ENCODE data around the gene RITA1.

GRCh38 chr12:113198296-113198695 lies 12.8 kb downstream of the RITA1 start:
- no peak for TF ChIP-seq POLR2A (IDR thresholded peaks at IDR 0.05; ENCODE audit: low read length)
- no peak for TF ChIP-seq GATA1 (IDR thresholded peaks at IDR 0.05; ENCODE audit: low read depth, low read length)

Data from erythroblast (primary cell).